Mesothelial cell of epicardium (in vitro differentiated cells): ENCODE data around the gene C10orf67. TPM values are rescaled to one million over a fixed set of nuclear protein-coding genes. Genes with fewer than 3 reads are reported as not detected.

ENCODE experiments used
- DNase-seq, 2 experiments: peaks; one replicate each; pipeline ENCODE4 v3.0.0; 2021; ENCODE audit warnings: low spot score in 2 of 2; ENCODE audit not compliant: unreplicated experiment in 2 of 2
- H3K27ac Mint-ChIP-seq: 2 replicates; pipeline ENCODE4 v1.8.0; 2021; ENCODE audit warnings: mixed read lengths
- H3K27me3 Mint-ChIP-seq: 2 replicates; pipeline ENCODE4 v1.8.0; 2021; ENCODE audit warnings: low read depth, mixed read lengths
- H3K36me3 Mint-ChIP-seq: 2 replicates; pipeline ENCODE4 v1.8.0; 2021; ENCODE audit warnings: mixed read lengths
- H3K4me1 Mint-ChIP-seq: 2 replicates; pipeline ENCODE4 v1.8.0; 2021; ENCODE audit warnings: mixed read lengths
- H3K4me3 Mint-ChIP-seq: 2 replicates; pipeline ENCODE4 v1.8.0; 2021; ENCODE audit warnings: mild to moderate bottlenecking, moderate library complexity, mixed read lengths
- H3K9me3 Mint-ChIP-seq: 2 replicates; pipeline ENCODE4 v1.8.0; 2021; ENCODE audit warnings: mixed read lengths
- microRNA-seq: library from miRNA; unstranded; fragments of <30 nt; microRNA quantifications from one replicate; pipeline ENCODE4 v1.2.0, GENCODE V29; 2021; ENCODE audit warnings: inconsistent platforms, mixed read lengths
- total RNA-seq: library from RNA; stranded (reverse); gene quantifications from 3 replicates; pipeline ENCODE4 v1.2.1, GENCODE V29; 2021
- TF ChIP-seq, protein P1 (sequence below): fragments of 200-600 bp; sonication (generic); IDR thresholded peaks from one replicate; pipeline ENCODE4 v1.5.0; 2021; ENCODE audit warnings: antibody characterized with exemption; ENCODE audit not compliant: unreplicated experiment

The C10orf67 gene
- total RNA-seq, 1 donor from 2014 or later, result 0.11 TPM

GRCh38 chr10:23155169-23155568 is 189.4 kb downstream of the C10orf67 start:
- Mint-ChIP-seq H3K36me3 (no peaks in the 10 kb centered on the region), H3K4me3 (no peak overlapping the region), H3K27ac (no peak overlapping the region), H3K27me3 (peaks cover 58% of the 10 kb centered on the region), H3K4me1 (peaks cover 6% of the 10 kb centered on the region), H3K9me3 (no peaks in the 10 kb centered on the region)
- DNase-seq, result no peak
- TF ChIP-seq, protein P1, sequence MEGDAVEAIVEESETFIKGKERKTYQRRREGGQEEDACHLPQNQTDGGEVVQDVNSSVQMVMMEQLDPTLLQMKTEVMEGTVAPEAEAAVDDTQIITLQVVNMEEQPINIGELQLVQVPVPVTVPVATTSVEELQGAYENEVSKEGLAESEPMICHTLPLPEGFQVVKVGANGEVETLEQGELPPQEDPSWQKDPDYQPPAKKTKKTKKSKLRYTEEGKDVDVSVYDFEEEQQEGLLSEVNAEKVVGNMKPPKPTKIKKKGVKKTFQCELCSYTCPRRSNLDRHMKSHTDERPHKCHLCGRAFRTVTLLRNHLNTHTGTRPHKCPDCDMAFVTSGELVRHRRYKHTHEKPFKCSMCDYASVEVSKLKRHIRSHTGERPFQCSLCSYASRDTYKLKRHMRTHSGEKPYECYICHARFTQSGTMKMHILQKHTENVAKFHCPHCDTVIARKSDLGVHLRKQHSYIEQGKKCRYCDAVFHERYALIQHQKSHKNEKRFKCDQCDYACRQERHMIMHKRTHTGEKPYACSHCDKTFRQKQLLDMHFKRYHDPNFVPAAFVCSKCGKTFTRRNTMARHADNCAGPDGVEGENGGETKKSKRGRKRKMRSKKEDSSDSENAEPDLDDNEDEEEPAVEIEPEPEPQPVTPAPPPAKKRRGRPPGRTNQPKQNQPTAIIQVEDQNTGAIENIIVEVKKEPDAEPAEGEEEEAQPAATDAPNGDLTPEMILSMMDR, result no peak

Small RNA genes lying within 50 kb of the gene (microRNA-seq; reads per million reads assigned to microRNA genes)
- not detected for gene MIR1254-2

Other genes starting within 250 kb of the C10orf67 start
- 25.6 to 33.9 TPM (median 28.9 TPM) in 3 replicates for gene MSRB2, start 249.2 kb downstream of the C10orf67 start, total RNA-seq
- not detected in 3 replicates for gene PTF1A, start 152.5 kb downstream of the C10orf67 start, total RNA-seq
- gene OTUD1, start 94.3 kb upstream of the C10orf67 start, total RNA-seq, result 11.7 to 12.7 TPM (median 12.4 TPM) in 3 replicates